ENCODE results near the gene TMEM150A. TPM values are rescaled to one million over a fixed set of nuclear protein-coding genes. Genes with fewer than 3 reads are reported as not detected.
A peak's percentile ranks its signal among the peaks of the same experiment; 100 is the strongest.

TMEM150A gene
- total RNA-seq, 2 donors from 2014 or later = 23.1 to 24.4 TPM

- Histone ChIP-seq H3K36me3 (replicated peaks in 1 of 2; ENCODE audit: insufficient read depth in 1 of 2, low read depth in 2 of 2) (no peaks in the 10 kb centered on the region), H3K27me3 (no peaks in the 10 kb centered on the region), H3K27ac (peak overlapping the region; percentile 41 to 79 (median 62)), H3K4me1 (peaks cover 66% of the 10 kb centered on the region), H3K9me3 (no peaks in the 10 kb centered on the region), H3K4me3 (no peak overlapping the region)
- intact Hi-C loops (cut with DNase I) = no loop called here
- TF ChIP-seq CTCF (IDR thresholded peaks at IDR 0.05) = no peak
- no peak for TF ChIP-seq POLR2A (IDR thresholded peaks at IDR 0.05)
- DNase-seq (no peak), ATAC-seq (no peak)
- WGBS, 2 donors = 65 to 100% methylated on average over 2 of the region's 2 CpGs
These were observed 11.5 kb downstream of the TMEM150A start for GRCh38 chr2:85590950-85591349.

- Histone ChIP-seq H3K9me3 (no peaks in the 10 kb centered on the region), H3K27ac (peak overlapping the region; percentile 49 to 79 (median 70)), H3K4me3 (no peak overlapping the region), H3K27me3 (no peaks in the 10 kb centered on the region), H3K36me3 (replicated peaks in 1 of 2; ENCODE audit: insufficient read depth in 1 of 2, low read depth in 2 of 2) (no peaks in the 10 kb centered on the region), H3K4me1 (peaks cover 74% of the 10 kb centered on the region)
- TF ChIP-seq CTCF (IDR thresholded peaks at IDR 0.05) (no peak), POLR2A (IDR thresholded peaks at IDR 0.05) (no peak)
- peak in 3 of 4 donors; percentile 51 to 67 (median 53) for DNase-seq
- intact Hi-C loops (cut with DNase I) = no loop called here
- WGBS, 2 donors = 50 to 52% methylated on average over 7 of the region's 7 CpGs
- ATAC-seq = peak; percentile 10
These were observed 12.3 kb downstream of the TMEM150A start for GRCh38 chr2:85589982-85590791.

- WGBS, 2 donors = 89 to 91% methylated on average over 4 of the region's 4 CpGs
- H3K4me3 ChIP-seq = no peak overlapping the region
- no peaks in the 10 kb centered on the region for H3K36me3 ChIP-seq (replicated peaks in 1 of 2; ENCODE audit: insufficient read depth in 1 of 2, low read depth in 2 of 2)
- peak overlapping the region in 2 of 4 donors; percentile 75 to 79 for H3K27ac ChIP-seq
- peaks cover 75% of the 10 kb centered on the region for H3K4me1 ChIP-seq
- ATAC-seq (no peak), DNase-seq (no peak)
- TF ChIP-seq CTCF (IDR thresholded peaks at IDR 0.05) (no peak), POLR2A (IDR thresholded peaks at IDR 0.05) (no peak)
- no peaks in the 10 kb centered on the region for H3K9me3 ChIP-seq
- H3K27me3 ChIP-seq = no peaks in the 10 kb centered on the region
- intact Hi-C loops (cut with DNase I) = no loop called here
These were observed 13.3 kb downstream of the TMEM150A start for GRCh38 chr2:85589181-85589580.

- H3K27ac ChIP-seq = peak overlapping the region in 2 of 4 donors; percentile 30 to 79
- peaks cover 75% of the 10 kb centered on the region for H3K4me1 ChIP-seq
- DNase-seq (no peak), ATAC-seq (no peak)
- no peaks in the 10 kb centered on the region for H3K9me3 ChIP-seq
- TF ChIP-seq POLR2A (IDR thresholded peaks at IDR 0.05) (no peak), CTCF (IDR thresholded peaks at IDR 0.05) (no peak)
- intact Hi-C loops (cut with DNase I) = no loop called here
- no peaks in the 10 kb centered on the region for H3K36me3 ChIP-seq (replicated peaks in 1 of 2; ENCODE audit: insufficient read depth in 1 of 2, low read depth in 2 of 2)
- WGBS, 2 donors = 74 to 83% methylated on average over 4 of the region's 4 CpGs
- H3K27me3 ChIP-seq = no peaks in the 10 kb centered on the region
- no peak overlapping the region for H3K4me3 ChIP-seq
These were observed 13.9 kb downstream of the TMEM150A start for GRCh38 chr2:85588645-85589044.

- ATAC-seq = no peak
- no peaks in the 10 kb centered on the region for H3K27me3 ChIP-seq
- no peaks in the 10 kb centered on the region for H3K9me3 ChIP-seq
- intact Hi-C loops (cut with DNase I) = no loop called here
- 85 to 86% methylated on average over 3 to 4 of the region's 4 CpGs for WGBS, 2 donors
- H3K4me1 ChIP-seq = peaks cover 73% of the 10 kb centered on the region
- no peak overlapping the region for H3K4me3 ChIP-seq
- no peaks in the 10 kb centered on the region for H3K36me3 ChIP-seq (replicated peaks in 1 of 2; ENCODE audit: insufficient read depth in 1 of 2, low read depth in 2 of 2)
- no peak for DNase-seq
- peak overlapping the region in 2 of 4 donors; percentile 49 to 79 for H3K27ac ChIP-seq
- no peak for TF ChIP-seq CTCF (IDR thresholded peaks at IDR 0.05)
- TF ChIP-seq POLR2A (IDR thresholded peaks at IDR 0.05) = no peak
These were observed 14.3 kb downstream of the TMEM150A start for GRCh38 chr2:85588236-85588635.

All from body of pancreas (tissue), 4 donors.